ENCODE measurements around the gene UBE2Q1.

Gene UBE2Q1

GRCh38 chr1:154501423-154502065, 56.9 kb downstream of the UBE2Q1 start:
- DNase-seq = no peak

DNA sequence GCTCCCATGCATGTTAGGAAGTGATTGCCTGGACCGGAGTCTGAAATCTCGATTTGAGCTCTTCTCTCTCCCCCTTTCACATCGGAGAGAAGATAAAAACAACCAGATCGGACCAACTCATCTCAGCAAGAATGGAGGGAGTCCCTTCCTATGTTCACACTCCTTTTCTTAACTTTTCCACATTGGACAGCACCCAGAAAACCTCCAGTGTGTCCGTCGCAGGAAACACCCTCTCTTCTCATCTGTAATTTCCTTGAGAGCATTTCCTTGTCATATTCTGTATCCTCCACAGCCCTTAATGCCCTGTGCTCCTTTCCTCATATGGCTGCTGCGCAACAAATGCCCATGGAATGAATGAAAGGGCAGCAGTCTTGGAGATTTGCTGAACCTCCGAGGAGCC, 57.9 kb downstream of the UBE2Q1 start:
- no peak for DNase-seq

DNA sequence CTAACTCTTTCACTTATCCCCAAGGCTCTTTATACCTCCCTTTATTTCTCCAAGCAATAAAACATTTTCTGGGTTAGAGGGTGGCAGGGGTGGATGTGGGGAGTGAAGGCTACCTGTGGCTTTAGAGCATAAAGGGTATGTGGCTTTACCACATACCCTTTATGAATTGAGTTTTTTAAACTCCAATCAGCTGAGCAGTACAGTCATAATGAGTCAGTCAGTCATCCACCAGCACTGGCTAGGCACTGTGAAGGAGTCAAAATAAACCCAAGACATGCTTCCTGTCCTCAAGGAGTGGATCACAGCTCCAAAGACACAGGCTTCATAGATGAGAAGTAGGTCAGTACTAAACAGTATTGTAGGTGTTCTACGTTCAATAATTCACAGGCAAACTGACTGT, 59.0 kb downstream of the UBE2Q1 start:
- DNase-seq = no peak

All from cerebellar nuclear complex (tissue), 1 donor.